Activated effector memory CD4-positive, alpha-beta T cell treated with Interleukin-2 at 50 U/mL for 16 hours (primary cell): ENCODE results near the gene DPF1.

Source experiments
- DNase-seq: peaks from one replicate; pipeline ENCODE4 v3.0.0-alpha.2; 2020

The DPF1 gene

GRCh38 chr19:38216785-38217641 is 7.0 kb downstream of the DPF1 start:
- DNase-seq, result no peak

- peak; percentile 12 for DNase-seq
Observed at GRCh38 chr19:38213911-38214625, 10.0 kb downstream of the DPF1 start.

GRCh38 chr19:38213469-38213868 is 10.6 kb downstream of the DPF1 start:
- no peak for DNase-seq

DNA sequence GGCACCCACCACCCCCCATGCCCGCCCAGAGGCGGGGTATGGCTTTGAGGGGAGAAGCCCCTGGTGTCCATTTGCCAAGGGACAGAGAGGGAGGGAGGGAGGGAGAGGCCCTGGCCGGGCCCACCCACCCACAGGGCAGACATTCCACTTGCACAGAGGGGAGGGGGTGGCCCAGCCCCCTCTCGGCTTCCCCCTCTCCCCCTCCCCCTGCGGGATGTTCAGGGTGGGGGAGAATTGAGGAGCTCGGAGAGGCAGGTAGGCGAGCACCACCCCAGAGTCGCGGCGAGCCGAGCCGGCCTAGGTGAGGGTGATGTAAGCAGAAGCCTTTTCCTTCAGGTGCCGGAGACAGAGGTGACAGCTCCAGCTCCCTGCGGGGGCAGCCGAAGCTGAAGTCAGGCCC is 12.3 kb downstream of the DPF1 start:
- no peak for DNase-seq

DNA sequence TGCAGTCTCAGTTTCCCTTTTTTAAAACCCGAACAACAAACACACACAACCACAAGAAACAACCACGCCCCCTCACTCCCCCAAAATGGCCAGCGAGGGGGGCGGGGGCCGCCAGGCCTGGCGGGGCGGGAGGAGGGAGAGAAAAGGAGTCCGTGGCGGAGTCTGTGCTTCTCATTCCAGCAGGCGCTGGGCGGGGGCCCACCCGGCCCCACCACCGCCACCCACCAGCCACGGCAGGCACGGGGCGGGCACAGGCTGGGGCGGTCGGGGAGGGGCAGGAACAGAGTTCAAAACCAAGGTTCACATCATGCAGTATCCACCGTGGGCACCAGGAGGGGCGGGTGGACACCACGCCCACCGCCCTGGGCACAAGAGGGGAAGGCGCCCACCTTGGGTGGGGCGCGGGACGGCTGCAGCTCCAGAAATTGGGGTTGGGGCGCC is 12.9 kb downstream of the DPF1 start:
- DNase-seq, result no peak

DNA sequence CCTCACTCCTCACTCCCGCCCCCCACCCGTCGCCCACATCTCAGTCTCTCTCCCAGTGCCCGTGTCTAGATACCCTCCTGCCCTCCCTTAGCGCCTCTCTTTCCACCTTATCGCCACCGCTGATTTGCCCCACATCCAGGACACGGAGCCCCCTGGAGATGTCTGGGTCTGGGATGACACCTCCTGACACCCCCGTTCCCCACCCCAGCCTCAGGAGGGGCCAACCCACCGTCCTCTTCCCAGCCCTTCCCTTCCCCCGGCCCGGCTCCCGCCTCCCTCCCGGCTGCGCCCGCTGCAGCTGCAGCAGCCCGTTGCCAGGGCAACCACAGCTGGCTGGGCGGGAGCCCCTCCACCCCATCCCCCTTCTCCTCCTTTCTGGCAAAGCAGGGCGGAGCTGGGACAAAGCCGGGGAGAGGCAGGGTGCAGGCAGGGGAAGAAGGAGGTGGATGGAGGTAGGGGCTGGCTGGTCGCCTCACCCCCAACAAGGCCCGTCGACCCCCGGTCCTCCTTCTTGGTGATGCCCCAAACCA is 13.5 kb downstream of the DPF1 start:
- DNase-seq, result no peak

- DNase-seq, result no peak
Observed at GRCh38 chr19:38209671-38210457, 14.2 kb downstream of the DPF1 start.

DNA sequence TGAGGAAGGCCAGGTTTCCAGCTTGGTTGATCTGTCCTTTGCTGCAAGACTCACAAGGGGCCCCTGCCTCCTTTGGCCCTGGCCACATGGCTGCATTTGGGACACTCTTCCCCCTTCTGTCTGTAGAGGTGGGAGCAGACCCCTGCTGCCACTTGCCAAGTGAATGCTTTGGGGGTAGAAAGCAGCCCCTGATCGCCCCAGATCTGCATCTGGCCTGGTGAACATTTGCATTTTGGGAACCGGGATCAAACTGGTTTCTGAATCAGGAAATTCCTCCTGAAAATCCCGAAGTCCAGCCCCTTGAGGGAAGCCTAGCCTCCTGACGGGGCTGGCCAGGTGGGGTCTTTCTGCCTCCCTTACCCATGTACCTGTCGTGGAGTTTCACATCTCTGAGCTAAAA is 14.9 kb downstream of the DPF1 start:
- no peak for DNase-seq

DNA sequence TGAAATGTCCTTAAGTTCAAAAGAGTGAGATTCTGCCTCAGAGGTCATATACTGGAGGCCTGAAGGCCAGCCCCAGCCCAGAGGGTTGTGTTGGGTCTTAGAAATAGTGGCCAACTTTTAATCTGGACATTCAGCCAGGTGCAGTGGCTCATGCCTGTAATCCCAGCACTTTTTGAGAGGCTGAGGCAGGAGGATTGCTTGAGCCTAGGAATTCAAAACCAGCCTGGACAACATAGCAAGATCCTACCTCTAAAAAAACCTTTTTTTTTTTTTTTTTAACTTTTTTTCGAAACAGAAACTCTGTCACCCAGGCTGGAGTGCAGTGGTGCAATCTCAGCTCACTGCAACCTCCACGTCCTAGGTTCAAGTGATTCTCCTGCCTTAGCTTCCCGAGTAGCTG is 15.5 kb downstream of the DPF1 start:
- DNase-seq, result no peak

DNA sequence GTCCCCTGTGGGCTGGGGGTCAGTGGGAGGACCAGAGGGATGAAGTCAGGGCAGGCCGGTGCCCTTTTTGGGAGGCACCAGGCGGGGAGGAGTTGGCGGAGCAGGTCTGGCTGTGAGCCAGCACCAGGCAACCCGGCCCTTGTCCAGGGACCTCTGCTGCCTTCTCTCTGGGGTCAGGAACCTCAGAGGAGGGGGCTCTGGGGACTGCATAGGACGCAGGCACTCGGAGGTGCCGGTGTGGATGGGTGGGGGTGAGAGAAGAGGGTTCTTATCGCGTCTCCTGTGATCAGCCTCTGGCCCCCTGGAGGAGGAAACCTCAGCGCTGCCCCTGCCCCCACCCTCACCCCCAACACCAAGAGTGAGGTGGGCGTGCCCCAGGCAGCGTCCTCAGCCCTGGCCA is 16.5 kb downstream of the DPF1 start:
- no peak for DNase-seq

DNA sequence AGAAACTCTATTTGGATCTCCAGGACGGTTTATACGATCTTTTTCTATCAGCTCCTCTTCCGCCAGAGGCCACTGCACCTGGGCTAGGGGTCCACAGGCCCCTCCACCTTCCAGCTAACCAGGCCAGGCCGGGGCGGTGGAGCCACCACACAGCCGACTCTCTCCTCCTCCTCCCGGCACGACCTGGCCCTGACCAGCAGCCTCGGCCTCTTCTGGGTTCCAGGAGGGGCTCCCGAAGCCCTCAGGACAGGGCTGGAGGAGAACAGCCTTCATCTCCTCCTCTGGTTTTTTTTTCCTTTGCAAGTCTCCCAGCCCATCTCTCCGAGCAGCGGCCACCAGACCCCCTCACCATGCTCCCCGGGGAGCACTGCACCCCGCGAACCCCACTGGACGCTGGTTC is 17.1 kb downstream of the DPF1 start:
- DNase-seq, result no peak

- DNase-seq, result no peak
Observed at GRCh38 chr19:38206006-38206745, 17.8 kb downstream of the DPF1 start.

DNA sequence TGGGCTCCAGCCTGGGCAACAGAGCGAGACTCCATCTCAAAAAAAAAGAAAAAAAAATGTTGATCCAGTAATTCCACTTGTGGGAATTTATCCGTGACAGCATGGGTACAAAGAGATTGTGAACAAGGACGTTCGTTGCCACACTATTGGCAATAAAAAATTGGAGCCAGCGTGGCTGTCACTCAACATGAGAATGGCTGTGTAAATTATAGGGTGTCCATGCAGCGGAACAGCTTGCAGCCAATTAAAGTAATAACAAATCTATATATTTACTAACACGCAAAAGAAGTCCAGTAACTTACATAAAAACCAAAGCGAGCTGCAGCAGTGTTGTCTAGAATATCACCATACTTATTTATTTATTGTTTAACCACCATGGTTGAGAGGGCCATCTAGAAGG is 19.3 kb downstream of the DPF1 start:
- DNase-seq, result no peak

GRCh38 chr19:38204096-38204495 is 19.9 kb downstream of the DPF1 start:
- no peak for DNase-seq

- no peak for DNase-seq
Observed at GRCh38 chr19:38203197-38203596, 20.8 kb downstream of the DPF1 start.

GRCh38 chr19:38202504-38202903 is 21.5 kb downstream of the DPF1 start:
- DNase-seq, result no peak

DNA sequence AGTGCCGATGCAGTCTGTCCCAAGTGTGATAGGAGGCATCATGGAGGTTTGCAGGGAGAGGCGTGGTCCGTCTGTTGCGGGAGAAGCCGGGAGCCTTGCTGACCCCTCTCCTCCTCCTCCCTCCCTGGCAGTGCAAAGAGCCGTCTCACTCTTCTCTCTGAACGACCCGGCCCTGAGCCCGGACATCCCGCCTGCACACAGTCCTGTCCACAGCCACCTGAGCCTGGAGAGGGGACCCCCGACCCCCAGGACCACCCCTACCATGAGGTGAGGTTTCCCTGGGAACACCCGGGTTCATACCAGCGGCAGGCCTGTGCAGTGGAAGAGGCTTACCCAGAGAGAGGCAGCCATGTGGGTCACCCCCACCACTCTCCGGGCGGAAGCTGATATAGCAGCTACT is 22.3 kb downstream of the DPF1 start:
- no peak for DNase-seq

- no peak for DNase-seq
Observed at GRCh38 chr19:38199340-38199739, 24.7 kb downstream of the DPF1 start.

DNA sequence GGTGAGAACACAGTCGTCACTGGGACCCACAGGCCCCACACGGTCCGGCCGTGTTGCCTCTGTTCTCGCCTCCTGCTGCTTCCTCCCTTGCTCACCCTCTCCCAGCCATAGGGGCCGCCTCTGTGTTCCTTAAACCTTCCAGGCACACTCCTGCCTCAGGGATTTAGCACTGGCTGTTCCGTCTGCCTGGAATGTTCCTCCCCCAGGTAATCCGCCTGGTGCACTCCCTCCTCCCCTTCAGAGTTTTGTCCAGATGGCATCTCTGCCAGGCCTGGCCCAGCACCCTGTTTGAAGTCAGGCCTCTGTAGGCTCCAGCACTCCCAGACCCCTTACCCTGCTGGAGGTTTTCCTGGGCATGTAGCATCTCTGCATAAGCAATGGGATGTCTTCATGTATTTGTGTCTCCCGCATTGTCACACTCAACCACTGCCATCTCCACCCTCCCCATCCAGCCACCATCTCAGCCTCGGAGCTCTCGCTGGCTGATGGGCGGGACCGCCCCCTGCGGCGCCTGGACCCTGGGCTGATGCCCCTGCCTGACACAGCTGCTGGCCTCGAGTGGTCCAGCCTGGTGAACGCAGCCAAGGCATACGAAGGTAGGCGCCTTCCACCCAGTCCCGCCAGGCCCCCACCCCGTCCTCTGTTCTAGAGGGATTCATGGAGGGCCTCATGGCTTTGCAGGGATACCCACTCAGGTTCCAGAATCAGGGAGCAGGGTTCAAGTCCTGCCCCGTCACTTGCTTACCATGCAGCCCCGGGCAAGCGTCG is 25.9 kb downstream of the DPF1 start:
- DNase-seq, result no peak

GRCh38 chr19:38196948-38197656 is 26.9 kb downstream of the DPF1 start:
- DNase-seq, result no peak

GRCh38 chr19:38196245-38196837 is 27.7 kb downstream of the DPF1 start:
- DNase-seq, result no peak
